22Rv1 (cell line): ENCODE measurements around the gene FAM222A.
A peak's percentile ranks its signal among the peaks of the same experiment; 100 is the strongest.

ENCODE experiments used
- H3K27ac ChIP-seq: fragments of 450-650 bp; 2 replicates; pipeline ENCODE4 v1.5.1; 2017
- ZFX ChIP-seq: fragments of 450-650 bp; IDR thresholded peaks from 2 replicates; pipeline ENCODE4 v1.6.1; 2017; ENCODE audit warnings: antibody characterized with exemption, borderline replicate concordance
- TF ChIP-seq, protein P1 (sequence below): fragments of 450-650 bp; IDR thresholded peaks from 2 replicates; pipeline ENCODE4 v1.5.1; 2017; ENCODE audit warnings: mild to moderate bottlenecking

FAM222A gene

GRCh38 chr12:109722721-109723094 is 9.1 kb downstream of the FAM222A start:
- TF ChIP-seq, protein P1, sequence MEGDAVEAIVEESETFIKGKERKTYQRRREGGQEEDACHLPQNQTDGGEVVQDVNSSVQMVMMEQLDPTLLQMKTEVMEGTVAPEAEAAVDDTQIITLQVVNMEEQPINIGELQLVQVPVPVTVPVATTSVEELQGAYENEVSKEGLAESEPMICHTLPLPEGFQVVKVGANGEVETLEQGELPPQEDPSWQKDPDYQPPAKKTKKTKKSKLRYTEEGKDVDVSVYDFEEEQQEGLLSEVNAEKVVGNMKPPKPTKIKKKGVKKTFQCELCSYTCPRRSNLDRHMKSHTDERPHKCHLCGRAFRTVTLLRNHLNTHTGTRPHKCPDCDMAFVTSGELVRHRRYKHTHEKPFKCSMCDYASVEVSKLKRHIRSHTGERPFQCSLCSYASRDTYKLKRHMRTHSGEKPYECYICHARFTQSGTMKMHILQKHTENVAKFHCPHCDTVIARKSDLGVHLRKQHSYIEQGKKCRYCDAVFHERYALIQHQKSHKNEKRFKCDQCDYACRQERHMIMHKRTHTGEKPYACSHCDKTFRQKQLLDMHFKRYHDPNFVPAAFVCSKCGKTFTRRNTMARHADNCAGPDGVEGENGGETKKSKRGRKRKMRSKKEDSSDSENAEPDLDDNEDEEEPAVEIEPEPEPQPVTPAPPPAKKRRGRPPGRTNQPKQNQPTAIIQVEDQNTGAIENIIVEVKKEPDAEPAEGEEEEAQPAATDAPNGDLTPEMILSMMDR: no peak
- no peak for TF ChIP-seq ZFX
- no peak overlapping the region for H3K27ac ChIP-seq

DNA sequence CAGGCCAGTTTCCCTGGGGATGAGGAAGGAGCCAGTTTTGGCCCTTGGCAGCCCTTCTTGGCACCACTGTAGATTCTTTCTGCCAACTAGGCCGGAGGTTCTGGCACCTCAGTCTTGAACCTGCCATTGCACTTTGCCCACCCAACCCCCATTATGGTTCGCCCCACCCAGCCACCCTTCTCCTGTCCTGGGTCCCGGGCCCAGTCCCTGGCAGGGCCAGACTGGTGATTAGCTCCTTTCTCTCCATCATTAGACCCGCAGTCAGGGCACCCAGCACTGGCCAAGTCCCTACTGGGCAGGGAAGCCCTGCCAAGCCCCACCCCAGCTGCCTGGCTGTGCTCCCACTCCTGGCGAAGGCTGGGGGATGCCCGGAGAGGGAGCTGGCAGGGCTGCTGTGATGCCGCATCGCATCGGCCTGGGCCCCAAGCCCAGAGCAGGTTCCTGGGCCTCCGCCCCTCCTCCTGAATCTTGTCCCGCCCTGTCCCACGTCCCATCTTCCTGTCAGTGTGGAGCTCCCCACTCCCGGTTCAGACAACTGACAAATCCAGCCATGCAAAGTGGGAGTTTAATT is 9.8 kb downstream of the FAM222A start:
- TF ChIP-seq, protein P1: no peak
- TF ChIP-seq ZFX: no peak

GRCh38 chr12:109724321-109724892 is 10.8 kb downstream of the FAM222A start:
- TF ChIP-seq, protein P1: no peak
- no peak for TF ChIP-seq ZFX
- H3K27ac ChIP-seq: no peak overlapping the region

More for the DNA sequence above, 9.8 kb downstream of the FAM222A start:
- H3K27ac ChIP-seq: no peak overlapping the region

DNA sequence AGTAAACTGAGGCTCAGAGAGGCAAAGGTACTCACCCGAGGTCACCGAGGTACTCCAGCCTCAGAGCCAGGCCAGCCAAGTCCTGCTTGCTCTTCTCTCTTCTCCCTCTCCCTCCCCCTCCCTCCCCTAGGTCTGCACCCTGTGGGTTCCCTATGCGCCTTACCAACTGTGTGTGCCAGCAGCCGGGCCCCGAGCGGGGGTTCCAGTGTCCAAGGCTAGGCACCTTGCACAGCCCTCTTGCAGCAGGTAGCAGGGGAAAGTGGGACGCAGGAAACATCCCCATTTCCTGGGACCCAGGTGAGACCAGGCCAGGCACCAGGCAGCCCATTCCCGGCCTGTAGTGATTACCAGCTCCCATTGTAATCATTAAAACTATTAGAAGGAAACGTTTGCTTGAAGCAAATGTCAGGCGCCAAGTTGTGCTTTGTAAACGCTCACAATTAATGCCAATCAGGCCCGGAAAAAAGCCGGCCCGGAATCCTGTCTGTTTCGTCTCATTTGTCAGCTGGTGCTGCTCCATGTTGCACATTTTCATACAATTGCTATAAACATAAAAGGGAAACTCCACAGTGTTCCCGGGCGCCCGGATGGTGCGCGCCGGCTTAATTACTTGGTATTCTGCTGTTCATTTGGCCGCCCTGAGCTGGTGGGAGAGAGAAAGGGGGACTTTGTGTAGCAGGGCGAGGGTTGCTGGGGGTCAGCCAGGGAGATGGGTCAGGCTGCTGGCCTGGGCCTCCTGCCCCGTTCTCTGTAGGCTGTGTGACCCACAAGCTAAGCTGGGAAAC is 11.9 kb downstream of the FAM222A start:
- TF ChIP-seq, protein P1: no peak
- no peak for TF ChIP-seq ZFX
- no peak overlapping the region for H3K27ac ChIP-seq

DNA sequence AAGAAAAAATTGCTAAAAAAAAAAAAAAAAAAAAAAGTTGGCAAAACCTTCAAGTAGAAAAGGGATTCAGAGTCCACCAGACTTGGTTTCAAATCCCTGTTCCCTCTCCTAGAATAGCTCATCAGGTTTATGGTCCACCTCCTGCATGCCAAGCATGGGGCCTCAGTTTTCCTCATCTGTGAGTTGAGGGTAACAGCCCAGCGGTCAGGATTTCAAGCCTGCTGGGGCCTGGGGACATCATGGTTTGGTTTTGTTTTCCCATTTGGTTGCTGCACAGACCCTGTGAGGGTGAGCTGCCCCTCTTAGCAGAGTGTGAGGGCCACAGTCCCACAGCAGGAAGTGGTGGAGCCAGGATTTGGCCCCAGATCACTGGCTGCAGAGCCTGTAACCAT is 12.5 kb downstream of the FAM222A start:
- no peak overlapping the region for H3K27ac ChIP-seq
- TF ChIP-seq, protein P1: no peak
- no peak for TF ChIP-seq ZFX

GRCh38 chr12:109726511-109727038 is 12.9 kb downstream of the FAM222A start:
- no peak overlapping the region for H3K27ac ChIP-seq
- TF ChIP-seq, protein P1: no peak
- no peak for TF ChIP-seq ZFX

- peak overlapping the region; percentile 31; the same call in 1 of the 2 replicates for H3K27ac ChIP-seq
- TF ChIP-seq ZFX: no peak
- TF ChIP-seq, protein P1: no peak
These were observed 13.6 kb downstream of the FAM222A start for GRCh38 chr12:109727039-109727723.
